H9 (cell line): ENCODE measurements around the gene ABCB8. TPM values are rescaled to one million over a fixed set of nuclear protein-coding genes. Genes with fewer than 3 reads are reported as not detected.

ENCODE experiments used
- DNase-seq: peaks from one replicate; pipeline ENCODE4 v3.0.0-alpha.2; 2017
- H2AFZ ChIP-seq: one replicate; pipeline ENCODE4 v1.6.1; 2013; ENCODE audit warnings: mild to moderate bottlenecking, low read length, control low read depth, moderate library complexity
- H2AK5ac ChIP-seq: 2 replicates; pipeline ENCODE4 v1.6.1; 2013; ENCODE audit warnings: low read length, control low read depth, mixed read lengths; ENCODE audit not compliant: insufficient read length
- H2BK120ac ChIP-seq: one replicate; pipeline ENCODE4 v1.6.1; 2013; ENCODE audit warnings: low read depth, mild to moderate bottlenecking, low read length, control low read depth, inconsistent platforms; ENCODE audit not compliant: poor library complexity, severe bottlenecking
- H2BK12ac ChIP-seq: 2 replicates; pipeline ENCODE4 v1.6.1; 2013; ENCODE audit warnings: low read length, control low read depth, mixed read lengths, low read depth; ENCODE audit not compliant: insufficient read length
- H2BK15ac ChIP-seq: 2 replicates; pipeline ENCODE4 v1.6.1; 2013; ENCODE audit warnings: low read depth, low read length, control low read depth
- H2BK20ac ChIP-seq: one replicate; pipeline ENCODE4 v1.6.1; 2013; ENCODE audit warnings: low read depth, mild to moderate bottlenecking, low read length, control low read depth, inconsistent platforms; ENCODE audit not compliant: poor library complexity, severe bottlenecking
- H2BK5ac ChIP-seq: 2 replicates; pipeline ENCODE4 v1.6.1; 2013; ENCODE audit warnings: low read length, control low read depth, mixed read lengths; ENCODE audit not compliant: insufficient read length
- H3K14ac ChIP-seq: 2 replicates; pipeline ENCODE4 v1.6.1; 2013; ENCODE audit warnings: low read length, control low read depth; ENCODE audit not compliant: insufficient read depth
- H3K18ac ChIP-seq: 2 replicates; pipeline ENCODE4 v1.6.1; 2013; ENCODE audit warnings: low read depth, mild to moderate bottlenecking, mixed read lengths, low read length, control low read depth; ENCODE audit not compliant: insufficient read length
- H3K23ac ChIP-seq: 2 replicates; pipeline ENCODE4 v1.6.1; 2013; ENCODE audit warnings: low read length, control low read depth, mixed read lengths, low read depth; ENCODE audit not compliant: insufficient read length
- H3K23me2 ChIP-seq: 2 replicates; pipeline ENCODE4 v1.6.1; 2013; ENCODE audit warnings: low read depth, mild to moderate bottlenecking, mixed read lengths, low read length, control low read depth; ENCODE audit not compliant: insufficient read length, poor library complexity, severe bottlenecking
- H3K27ac ChIP-seq: 2 replicates; pipeline ENCODE4 v1.5.1; 2013; ENCODE audit warnings: low read length, control low read depth, mixed read lengths, low read depth; ENCODE audit not compliant: insufficient read length
- H3K27me3 ChIP-seq: 2 replicates; pipeline ENCODE4 v1.6.1; 2013; ENCODE audit warnings: low read length, control low read depth, inconsistent platforms; ENCODE audit not compliant: insufficient read depth
- H3K4ac ChIP-seq: 2 replicates; pipeline ENCODE4 v1.6.1; 2013; ENCODE audit warnings: low read depth, mild to moderate bottlenecking, control low read depth, inconsistent platforms, low read length, moderate library complexity
- H3K4me1 ChIP-seq: 2 replicates; pipeline ENCODE4 v1.6.1; 2013; ENCODE audit warnings: low read length, control low read depth, inconsistent platforms; ENCODE audit not compliant: insufficient read depth
- H3K4me2 ChIP-seq: 2 replicates; pipeline ENCODE4 v1.6.1; 2013; ENCODE audit warnings: low read length, control low read depth, mixed read lengths; ENCODE audit not compliant: insufficient read length, insufficient read depth
- H3K56ac ChIP-seq: 2 replicates; pipeline ENCODE4 v1.6.1; 2013; ENCODE audit warnings: low read depth, mild to moderate bottlenecking, mixed read lengths, low read length, control low read depth; ENCODE audit not compliant: insufficient read length
- H3K79me1 ChIP-seq: 2 replicates; pipeline ENCODE4 v1.6.1; 2013; ENCODE audit warnings: low read depth, mild to moderate bottlenecking, moderate library complexity, low read length, control low read depth, inconsistent platforms; ENCODE audit not compliant: insufficient read depth, poor library complexity, severe bottlenecking
- H3K79me2 ChIP-seq: 2 replicates; pipeline ENCODE4 v1.6.1; 2013; ENCODE audit warnings: low read length, control low read depth, inconsistent platforms; ENCODE audit not compliant: insufficient read depth
- H3K9ac ChIP-seq: 2 replicates; pipeline ENCODE4 v1.6.1; 2013; ENCODE audit warnings: low read length, control low read depth, mixed read lengths; ENCODE audit not compliant: insufficient read length; ENCODE audit errors: extremely low read depth
- H3K9me3 ChIP-seq: one replicate; pipeline ENCODE4 v1.6.1; 2013; ENCODE audit warnings: low read depth, low read length, inconsistent platforms; ENCODE audit not compliant: control insufficient read depth
- H3T11ph ChIP-seq: one replicate; pipeline ENCODE4 v1.6.1; 2013; ENCODE audit warnings: mild to moderate bottlenecking, low read length, control low read depth, inconsistent platforms
- H4K20me1 ChIP-seq: one replicate; pipeline ENCODE4 v1.6.1; 2013; ENCODE audit not compliant: control insufficient read depth, insufficient read length, insufficient read depth
- H4K5ac ChIP-seq: 2 replicates; pipeline ENCODE4 v1.6.1; 2013; ENCODE audit warnings: low read depth, mild to moderate bottlenecking, mixed read lengths, low read length, control low read depth; ENCODE audit not compliant: insufficient read length
- H4K8ac ChIP-seq: replicated peaks from 2 replicates; pipeline ENCODE4 v1.6.1; 2013; ENCODE audit warnings: low read length, control low read depth, mixed read lengths, low read depth; ENCODE audit not compliant: insufficient read length
- H4K91ac ChIP-seq: 2 replicates; pipeline ENCODE4 v1.6.1; 2013; ENCODE audit warnings: low read depth, mild to moderate bottlenecking, moderate library complexity, mixed read lengths, low read length, control low read depth; ENCODE audit not compliant: insufficient read length
- H3K27ac Mint-ChIP-seq, 3 experiments: 2 replicates in 2 of 3; 3 replicates in 1 of 3; pipeline ENCODE4 v1.8.0; 2020 to 2021; ENCODE audit warnings: mixed read lengths in 3 of 3, mild to moderate bottlenecking in 1 of 3, moderate library complexity in 1 of 3
- H3K27me3 Mint-ChIP-seq: 2 replicates; pipeline ENCODE4 v1.8.0; 2021; ENCODE audit warnings: low read depth, mild to moderate bottlenecking, moderate library complexity, mixed read lengths
- H3K36me3 Mint-ChIP-seq, 3 experiments: 2 replicates in 2 of 3; 3 replicates in 1 of 3; pipeline ENCODE4 v1.8.0; 2020 to 2021; ENCODE audit warnings: low read depth in 3 of 3, mixed read lengths in 3 of 3; ENCODE audit not compliant: insufficient read depth in 1 of 3
- H3K4me1 Mint-ChIP-seq, 2 experiments: 2 replicates each; pipeline ENCODE4 v1.8.0; 2020; ENCODE audit warnings: mixed read lengths in 2 of 2
- H3K4me3 Mint-ChIP-seq, 2 experiments: 2 replicates in 1 of 2; 3 replicates in 1 of 2; pipeline ENCODE4 v1.8.0; 2020 to 2021; ENCODE audit warnings: mild to moderate bottlenecking in 2 of 2, mixed read lengths in 2 of 2, moderate library complexity in 1 of 2
- H3K9me3 Mint-ChIP-seq, 2 experiments: 2 replicates in 1 of 2; 3 replicates in 1 of 2; pipeline ENCODE4 v1.8.0; 2020; ENCODE audit warnings: mild to moderate bottlenecking in 2 of 2, mixed read lengths in 2 of 2, moderate library complexity in 1 of 2
- WGBS: extraction: QIAGEN DNeasy Blood & Tissue Kit; methylation state at CpG from one replicate; pipeline ENCODE4 v1.1.7; 2013; ENCODE audit warnings: missing lambda C conversion rate, low lambda C conversion rate, mixed read lengths; ENCODE audit not compliant: insufficient read length; ENCODE audit errors: extremely low coverage; 5-methylcytosine and 5-hydroxymethylcytosine counted together
- total RNA-seq: library from RNA; stranded (reverse); gene quantifications from 2 replicates; pipeline ENCODE4 v1.2.1, GENCODE V29; 2021
- TF ChIP-seq, protein P1 (sequence below): fragments of 200-600 bp; sonication (generic); conservative IDR thresholded peaks from 3 replicates; pipeline ENCODE4 v1.8.0; 2021; ENCODE audit warnings: antibody characterized with exemption, mild to moderate bottlenecking

Gene ABCB8
- total RNA-seq, 1 experiment from 2014 or later: 22.1 TPM

DNA sequence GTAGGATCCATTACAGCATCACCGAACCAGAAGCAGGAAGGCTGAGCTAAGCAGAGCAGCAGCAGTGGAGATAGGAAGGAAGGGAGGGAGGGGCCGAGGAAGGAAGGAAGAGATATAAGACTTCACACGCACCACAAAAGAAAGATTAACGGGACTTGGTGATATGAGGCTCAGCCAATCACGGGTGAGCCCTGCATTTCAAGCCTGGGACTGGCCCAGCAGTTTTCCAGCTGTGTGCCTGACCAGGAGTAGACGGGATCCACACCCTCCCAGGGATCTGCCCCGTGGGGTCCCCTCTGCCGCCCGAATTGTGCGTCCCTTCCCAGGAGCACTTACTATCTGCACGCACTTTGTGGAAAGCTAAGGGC is 20.1 kb upstream of the ABCB8 start:
- Histone ChIP-seq H2BK15ac (no peak overlapping the region), H3K4me1 (peaks cover 4% of the 10 kb centered on the region; the same call in 1 of the 2 replicates), H2BK5ac (no peak overlapping the region), H3K79me2 (no peaks in the 10 kb centered on the region), H4K91ac (no peak overlapping the region), H3K27me3 (no peaks in the 10 kb centered on the region), H3K9me3 (no peaks in the 10 kb centered on the region), H3K79me1 (no peaks in the 10 kb centered on the region), H3T11ph (no peak overlapping the region), H3K23me2 (peaks cover 6% of the 10 kb centered on the region), H2BK20ac (no peak overlapping the region), H4K5ac (no peak overlapping the region), H2AFZ (no peak overlapping the region), H3K4ac (no peak overlapping the region), H4K20me1 (no peaks in the 10 kb centered on the region), H3K56ac (no peak overlapping the region), H2BK12ac (no peak overlapping the region), H3K14ac (no peak overlapping the region), H3K18ac (no peak overlapping the region), H3K23ac (no peak overlapping the region), H3K27ac (no peak overlapping the region), H4K8ac (no peak overlapping the region), H2AK5ac (no peak overlapping the region), H2BK120ac (no peak overlapping the region), H3K9ac (no peak overlapping the region), H3K4me2 (peak overlapping the region; percentile 11)
- Mint-ChIP-seq H3K27ac (peak overlapping the region in 1 of 3 experiments; percentile 12; a peak in 1 of 7 replicates), H3K9me3 (no peaks in the 10 kb centered on the region), H3K27me3 (peaks cover 23% of the 10 kb centered on the region), H3K4me1 (peaks cover 21 to 42% of the 10 kb centered on the region in 2 experiments), H3K36me3 (peaks cover 0 to 1% (median 0%) of the 10 kb centered on the region in 3 experiments; a peak in 1 of 7 replicates), H3K4me3 (peak overlapping the region; percentile 38 to 41; a peak in 3 of 5 replicates)
- DNase-seq: peak; percentile 40
- TF ChIP-seq, protein P1, sequence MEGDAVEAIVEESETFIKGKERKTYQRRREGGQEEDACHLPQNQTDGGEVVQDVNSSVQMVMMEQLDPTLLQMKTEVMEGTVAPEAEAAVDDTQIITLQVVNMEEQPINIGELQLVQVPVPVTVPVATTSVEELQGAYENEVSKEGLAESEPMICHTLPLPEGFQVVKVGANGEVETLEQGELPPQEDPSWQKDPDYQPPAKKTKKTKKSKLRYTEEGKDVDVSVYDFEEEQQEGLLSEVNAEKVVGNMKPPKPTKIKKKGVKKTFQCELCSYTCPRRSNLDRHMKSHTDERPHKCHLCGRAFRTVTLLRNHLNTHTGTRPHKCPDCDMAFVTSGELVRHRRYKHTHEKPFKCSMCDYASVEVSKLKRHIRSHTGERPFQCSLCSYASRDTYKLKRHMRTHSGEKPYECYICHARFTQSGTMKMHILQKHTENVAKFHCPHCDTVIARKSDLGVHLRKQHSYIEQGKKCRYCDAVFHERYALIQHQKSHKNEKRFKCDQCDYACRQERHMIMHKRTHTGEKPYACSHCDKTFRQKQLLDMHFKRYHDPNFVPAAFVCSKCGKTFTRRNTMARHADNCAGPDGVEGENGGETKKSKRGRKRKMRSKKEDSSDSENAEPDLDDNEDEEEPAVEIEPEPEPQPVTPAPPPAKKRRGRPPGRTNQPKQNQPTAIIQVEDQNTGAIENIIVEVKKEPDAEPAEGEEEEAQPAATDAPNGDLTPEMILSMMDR: no peak
- no CpG with 5 or more reads among the region's 11 CpGs for WGBS
